Endometrial microvascular endothelial cells (primary cell): ENCODE data around the gene RIPOR3. TPM values are rescaled to one million over a fixed set of nuclear protein-coding genes. Genes with fewer than 3 reads are reported as not detected.
"Not testable (repeated sequence)": the region's sequence is repeated elsewhere in the genome, so short reads cannot be mapped to it uniquely, and the experiment has no call there.

ENCODE experiments used
- in situ Hi-C: cut with HindIII; loops from 2 replicates; pipeline ENCODE4 v1.10.0; 2017; ENCODE audit warnings: low sequenced_read_pairs, low pct_unique_long_range_greater_than_20kb; ENCODE audit errors: inconsistent ontology term
- total RNA-seq: library from RNA; depleted of rRNA; stranded (reverse); fragments of >200 nt; gene quantifications from one replicate; pipeline ENCODE4 v1.2.3, GENCODE V29; 2015; ENCODE audit errors: inconsistent ontology term

Gene RIPOR3
- total RNA-seq, 1 donor from 2014 or later: not detected

DNA sequence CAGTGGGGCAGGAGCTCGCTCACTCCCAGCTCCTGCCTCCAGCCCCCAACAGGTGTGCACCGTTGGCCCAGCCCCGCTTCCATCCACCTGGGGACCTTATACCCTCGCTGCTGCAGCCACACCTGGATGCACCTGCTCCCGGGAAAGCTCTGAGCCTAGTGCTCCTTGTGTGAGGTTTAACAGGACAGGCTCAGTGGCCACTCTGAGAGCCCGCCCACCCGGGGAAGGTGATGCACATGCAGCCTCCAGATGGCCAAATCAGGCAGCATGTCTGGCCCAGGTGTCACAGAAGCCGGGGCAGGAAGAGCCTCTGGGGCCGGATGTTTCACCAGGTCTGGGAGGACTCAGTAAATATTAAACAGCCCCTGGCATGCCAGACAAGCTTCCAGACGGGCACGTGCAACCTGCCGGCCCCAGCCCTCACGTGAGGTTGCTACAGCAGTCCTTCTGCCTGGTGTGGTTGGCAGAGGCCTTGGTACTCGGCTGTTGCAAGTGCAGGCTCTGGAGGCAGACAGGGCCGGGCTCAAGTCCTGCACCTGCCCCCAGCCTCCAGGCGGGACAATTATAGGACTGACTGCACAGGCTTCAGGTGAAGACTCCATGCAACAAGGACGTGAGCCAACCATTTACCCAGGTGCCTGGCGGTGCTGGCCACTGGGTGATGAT is 66.9 kb downstream of the RIPOR3 start:
- in situ Hi-C loops: no loop called here

DNA sequence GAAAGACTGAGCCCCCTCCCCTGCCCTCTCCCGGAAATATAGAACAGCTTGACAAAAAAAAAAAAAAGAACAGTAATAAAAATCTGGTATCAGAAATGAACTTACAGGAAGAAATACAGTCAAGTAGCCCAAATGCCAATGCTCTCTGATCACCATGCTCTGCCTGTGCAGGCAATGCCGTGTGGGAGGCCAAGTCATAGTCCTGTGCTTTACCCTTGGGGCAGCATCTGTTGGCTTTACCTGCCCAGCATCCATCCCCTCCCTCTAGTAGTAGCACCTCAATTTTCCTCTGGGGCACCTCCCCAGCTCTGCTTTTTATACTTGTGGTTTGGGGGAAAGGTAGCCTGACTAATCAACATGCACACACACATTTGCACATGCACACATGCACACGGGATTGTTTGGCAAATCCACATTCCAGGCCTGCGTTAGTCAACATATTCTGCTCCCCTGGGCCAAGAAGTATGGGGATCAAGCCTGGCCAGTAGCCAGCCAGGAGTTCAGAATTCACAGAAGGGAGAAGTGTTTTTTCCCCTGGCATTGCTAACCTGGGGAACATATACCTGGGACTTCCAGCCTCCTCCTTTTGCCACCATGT is 70.2 kb downstream of the RIPOR3 start:
- in situ Hi-C loops: no loop called here

DNA sequence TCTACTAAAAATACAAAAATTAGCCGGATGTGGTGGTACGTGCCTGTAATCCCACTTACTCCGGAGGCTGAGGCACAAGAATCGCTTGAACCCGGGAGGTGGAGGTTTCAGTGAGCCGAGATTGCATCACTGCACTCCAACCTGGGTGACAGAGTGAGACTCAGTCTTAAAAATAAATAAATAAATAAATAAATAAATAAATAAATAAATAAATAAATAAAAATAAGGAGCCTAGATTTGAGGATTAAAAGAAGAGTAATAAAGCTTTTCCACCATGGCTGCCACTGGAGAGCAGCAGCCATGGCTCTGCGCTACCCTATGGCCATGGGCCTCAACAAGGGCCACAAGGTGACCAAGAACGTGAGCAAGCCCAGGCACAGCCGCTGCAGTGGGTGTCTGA is 70.9 kb downstream of the RIPOR3 start:
- in situ Hi-C loops: not testable (repeated sequence)

DNA sequence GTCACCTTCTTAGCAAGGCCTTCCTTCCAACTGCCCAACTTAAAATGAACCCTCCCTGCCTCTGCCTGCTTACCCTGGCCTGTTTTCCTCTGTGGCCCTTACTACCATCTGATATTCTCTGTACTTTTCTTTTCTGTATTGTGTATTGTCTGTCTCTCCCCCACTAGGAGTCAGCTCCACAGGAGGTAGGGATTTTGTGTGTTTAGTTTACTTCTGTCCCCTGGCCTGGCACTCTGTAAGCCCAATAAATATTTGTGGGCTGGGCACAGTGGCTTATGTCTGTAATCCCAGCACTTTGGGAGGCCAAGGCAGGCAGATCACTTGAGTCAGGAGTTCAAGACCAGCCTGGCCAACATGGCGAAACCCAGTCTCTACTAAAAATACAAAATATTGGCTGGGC is 72.8 kb downstream of the RIPOR3 start:
- in situ Hi-C loops: no loop called here

DNA sequence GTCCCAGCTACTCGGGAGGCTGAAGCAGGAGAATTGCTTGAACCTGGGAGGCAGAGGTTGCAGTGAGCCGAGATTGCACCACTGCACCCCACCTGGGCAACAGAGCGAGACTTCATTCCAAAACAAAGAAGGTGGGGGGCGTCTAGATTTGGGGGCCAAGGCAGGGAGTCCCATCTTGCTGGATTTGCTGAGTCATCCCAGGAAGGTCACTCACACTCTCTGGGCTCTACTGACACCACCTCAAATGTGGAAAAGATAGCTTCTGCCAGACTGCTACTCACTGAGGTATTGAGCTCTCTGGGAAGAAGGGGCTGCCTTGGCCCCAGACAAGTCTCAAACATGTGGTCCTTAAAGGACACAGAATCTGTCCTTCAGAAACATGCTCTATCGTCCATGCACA is 74.3 kb downstream of the RIPOR3 start:
- in situ Hi-C loops: no loop called here

DNA sequence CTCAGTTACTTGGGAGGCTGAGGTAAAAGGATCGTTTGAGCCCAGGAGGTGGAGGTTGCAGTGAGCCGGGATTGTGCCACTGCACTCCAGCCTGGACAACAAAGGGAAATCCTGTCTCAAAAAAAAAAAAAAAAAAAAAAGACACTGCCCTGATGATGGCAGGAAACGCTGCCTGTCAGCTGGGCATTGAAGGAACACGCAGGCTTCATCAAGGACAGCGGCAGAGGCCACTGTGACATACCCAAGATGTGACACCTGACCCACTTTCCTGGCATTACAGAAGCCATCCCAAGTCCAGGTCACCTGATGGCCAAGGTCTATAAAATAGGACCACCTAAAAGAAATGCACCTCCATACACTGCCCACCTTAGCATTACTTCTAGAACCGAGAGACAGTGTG is 75.9 kb downstream of the RIPOR3 start:
- in situ Hi-C loops: no loop called here

DNA sequence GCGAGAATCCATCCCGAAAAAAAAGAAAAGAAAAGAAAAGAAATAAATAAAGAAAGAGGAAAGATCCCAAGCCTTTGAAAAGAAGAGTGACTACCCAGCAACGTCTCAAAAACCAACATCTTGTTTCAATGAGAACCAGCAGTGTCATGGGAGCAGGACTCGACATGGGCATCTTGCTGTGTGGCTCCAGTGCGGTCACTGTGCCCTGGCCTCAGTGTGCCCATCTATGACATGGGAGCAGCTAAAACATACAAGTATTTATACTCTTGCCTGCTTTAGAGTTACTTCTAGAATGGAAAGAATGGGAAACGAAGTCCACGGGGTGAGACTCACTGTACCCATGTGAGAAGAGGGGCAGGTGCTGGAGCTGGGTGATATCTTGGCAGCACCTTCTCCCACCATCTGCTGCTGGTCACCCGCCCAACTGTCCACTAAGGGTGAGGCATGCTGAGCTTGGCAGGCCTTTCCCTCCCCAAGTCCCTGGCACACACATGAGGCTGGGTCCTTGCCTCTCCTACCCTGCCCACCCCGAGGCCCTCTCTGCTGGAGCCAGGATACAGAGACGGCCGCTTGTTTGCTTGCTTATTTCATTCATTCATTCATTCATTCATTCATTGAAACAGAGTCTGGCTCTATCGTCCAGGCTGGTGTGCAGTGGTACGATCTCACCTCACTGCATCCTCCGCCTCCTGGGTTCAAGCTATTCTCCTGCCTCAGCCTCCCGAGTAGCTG is 77.7 kb downstream of the RIPOR3 start:
- in situ Hi-C loops: no loop called here

DNA sequence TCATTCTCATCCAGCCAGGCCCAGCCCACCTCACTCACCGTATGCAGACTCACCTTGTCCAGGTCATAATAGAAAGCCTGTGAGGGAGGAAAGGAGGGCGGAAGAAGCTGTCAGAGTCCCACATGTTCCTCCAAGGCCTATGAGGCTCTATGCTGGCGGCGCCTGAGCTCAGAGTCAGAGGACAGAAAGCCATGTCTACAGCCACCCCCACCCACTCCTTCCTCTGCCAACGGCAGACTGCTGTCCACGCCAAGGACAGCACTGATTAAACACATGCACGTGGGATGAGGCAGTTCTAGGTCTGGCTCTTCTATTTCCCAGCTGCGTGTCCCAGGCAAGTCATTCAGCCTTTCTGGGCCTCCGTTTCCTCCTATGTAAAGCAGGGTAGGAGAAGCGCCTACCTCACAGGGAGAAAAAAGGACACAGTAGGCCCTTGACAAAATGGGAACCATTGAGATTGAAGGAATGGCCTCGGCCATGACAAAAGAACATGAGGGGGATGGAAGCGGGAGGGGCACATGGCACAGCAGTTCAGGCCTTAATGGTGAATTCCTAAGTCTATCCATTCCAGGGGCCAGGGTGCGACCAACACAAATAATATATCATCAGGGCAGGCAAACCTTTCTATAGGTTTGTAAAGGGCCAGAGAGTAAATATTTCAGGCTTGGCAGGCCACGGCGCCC is 80.1 kb downstream of the RIPOR3 start:
- in situ Hi-C loops: no loop called here

DNA sequence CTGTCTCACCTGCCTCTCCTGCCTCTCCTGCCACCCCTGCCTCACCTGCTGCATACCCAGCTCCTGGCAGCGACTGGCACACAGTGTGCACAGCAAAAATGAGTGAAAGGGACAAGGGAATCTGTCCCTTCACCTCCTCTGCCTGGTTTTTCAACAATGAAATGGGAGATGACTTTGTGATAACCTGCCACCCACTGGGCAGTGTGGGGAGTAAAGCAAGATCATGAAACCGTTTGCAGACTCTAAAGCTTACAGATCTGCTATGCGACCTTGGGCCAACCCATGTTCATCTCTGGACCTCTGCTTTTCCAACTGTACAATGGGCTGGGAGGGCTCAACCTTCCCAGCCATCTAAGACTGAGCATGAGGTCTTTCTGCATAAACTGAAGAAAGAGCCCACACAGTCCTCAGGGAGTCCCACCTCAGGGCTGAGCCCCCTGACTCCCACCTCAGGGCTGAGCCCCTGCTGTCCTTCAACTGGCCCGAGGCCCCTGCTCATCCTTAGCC is 81.1 kb downstream of the RIPOR3 start:
- in situ Hi-C loops: no loop called here

DNA sequence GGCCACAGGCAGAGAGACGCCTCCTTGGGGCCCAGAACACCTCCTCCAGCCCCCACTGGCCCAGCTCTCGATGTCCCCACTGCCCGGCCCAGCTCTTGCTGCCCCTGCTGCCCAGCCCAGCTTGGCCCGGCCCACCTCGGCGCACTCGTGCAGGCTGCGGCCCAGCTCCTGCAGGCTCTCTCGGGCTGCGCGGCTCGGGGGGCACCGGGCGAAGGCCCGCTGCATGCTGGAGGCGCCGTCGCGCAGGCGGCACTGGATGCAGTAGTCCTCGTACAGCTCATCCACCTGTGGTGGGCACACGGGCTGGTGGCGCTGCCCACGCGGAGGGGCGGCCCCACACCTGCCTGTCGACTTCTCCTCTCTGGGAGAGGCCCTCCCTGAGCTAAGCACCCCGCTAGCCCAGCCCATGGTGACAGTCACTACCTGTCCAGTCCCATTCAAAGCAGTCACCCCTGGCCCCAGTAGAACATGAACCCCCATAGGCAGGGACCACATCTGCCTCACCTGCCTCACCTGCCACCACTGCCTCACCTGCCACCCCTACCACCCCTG is 81.8 kb downstream of the RIPOR3 start:
- in situ Hi-C loops: no loop called here

DNA sequence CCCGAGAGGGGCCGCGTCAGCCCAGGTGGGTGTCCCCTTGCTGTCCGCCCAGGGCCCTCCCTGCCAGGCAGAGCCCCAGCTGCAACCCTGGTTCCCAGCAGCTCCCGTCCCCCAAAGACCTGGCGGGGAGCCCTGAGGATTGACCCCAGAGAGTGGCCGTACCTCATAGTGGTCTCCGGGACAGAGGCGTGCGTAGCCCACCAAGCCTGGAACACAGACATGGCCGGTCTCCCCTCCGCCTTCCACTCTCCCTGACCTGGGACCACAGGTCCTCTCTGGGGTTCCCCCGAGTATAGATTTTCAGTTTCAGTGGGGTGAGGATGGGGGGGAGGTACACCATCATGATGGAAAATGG is 82.6 kb downstream of the RIPOR3 start:
- in situ Hi-C loops: no loop called here

DNA sequence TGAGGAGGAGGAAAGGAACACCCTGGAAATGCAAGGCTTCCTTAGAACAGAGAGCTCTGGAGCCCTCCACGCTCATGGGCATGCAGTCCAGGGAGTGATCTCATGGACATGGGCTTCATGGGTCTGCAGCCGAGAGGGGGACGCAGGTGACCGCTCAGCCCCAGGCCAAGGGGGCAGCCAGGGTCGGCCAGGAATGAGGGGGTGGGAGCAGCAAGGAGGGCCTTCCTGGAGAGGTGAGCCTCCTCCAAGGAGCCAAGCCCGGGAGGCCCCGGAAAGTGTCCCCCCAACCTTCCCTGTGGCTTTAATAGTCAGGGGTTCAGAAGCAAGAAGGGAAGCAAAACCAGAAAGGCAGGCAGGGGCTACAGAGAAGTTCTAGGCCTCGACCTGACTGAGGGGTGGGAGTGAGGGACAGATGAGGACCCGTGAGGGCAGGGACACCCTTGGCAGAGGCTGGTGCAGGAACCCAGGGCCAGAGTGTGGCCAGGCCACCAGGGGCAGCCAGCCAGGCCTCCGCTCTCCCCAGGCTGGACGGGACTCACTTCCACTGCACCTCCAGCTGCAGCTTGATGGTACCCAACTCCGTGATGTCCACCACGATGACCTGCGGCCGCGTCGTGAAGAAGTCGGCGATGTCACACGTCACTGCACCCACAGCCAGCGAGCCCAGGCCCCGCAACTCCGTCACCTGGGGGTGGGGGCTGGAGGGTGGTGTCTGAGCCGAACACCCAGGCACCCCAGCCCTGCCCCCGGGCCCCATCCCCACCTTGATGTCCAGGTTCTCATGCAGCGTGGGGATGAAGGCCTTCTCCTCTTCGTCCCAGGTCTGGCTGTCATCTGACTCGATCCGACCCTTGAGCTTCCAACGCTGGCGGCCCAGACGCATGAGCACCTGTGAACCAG is 83.2 kb downstream of the RIPOR3 start:
- in situ Hi-C loops: no loop called here

DNA sequence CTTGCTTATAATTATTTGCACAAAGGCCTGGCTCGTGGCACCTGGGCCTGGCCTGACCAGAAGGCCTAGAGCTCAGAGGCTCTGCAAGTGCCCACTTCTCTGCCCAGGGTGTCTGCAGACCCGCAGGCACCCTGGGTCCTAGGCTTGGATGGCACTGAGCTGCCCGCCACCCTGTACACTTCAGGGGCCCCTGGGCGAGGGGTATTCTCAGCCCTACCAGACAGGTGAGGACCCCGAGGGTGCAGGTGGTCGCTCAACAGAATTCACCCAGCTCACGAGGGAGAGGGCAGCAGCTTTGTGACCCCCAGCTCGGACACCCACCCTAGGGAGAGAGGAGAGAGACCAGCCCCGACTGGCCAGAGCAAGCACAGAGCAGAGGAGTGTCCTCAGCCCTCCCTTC is 83.9 kb downstream of the RIPOR3 start:
- in situ Hi-C loops: no loop called here

DNA sequence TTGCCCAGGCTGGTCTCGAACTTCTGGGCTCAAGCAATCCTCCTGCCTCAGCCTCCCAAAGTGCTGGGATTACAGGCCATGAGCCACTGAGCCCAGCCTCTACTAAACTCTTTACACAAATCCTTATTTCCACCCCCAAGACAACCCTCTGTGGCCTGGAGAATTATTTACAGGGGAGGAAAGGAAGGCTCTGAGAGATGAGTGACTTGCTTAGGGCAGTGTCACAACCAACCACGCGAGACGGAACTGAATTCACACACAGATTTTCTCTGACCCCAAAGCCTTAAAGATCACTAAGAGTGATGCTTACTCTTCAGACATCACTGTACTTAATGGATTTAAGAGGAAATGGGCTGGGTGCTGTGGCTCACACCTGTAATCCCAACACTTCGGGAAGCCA is 86.2 kb downstream of the RIPOR3 start:
- in situ Hi-C loops: no loop called here

DNA sequence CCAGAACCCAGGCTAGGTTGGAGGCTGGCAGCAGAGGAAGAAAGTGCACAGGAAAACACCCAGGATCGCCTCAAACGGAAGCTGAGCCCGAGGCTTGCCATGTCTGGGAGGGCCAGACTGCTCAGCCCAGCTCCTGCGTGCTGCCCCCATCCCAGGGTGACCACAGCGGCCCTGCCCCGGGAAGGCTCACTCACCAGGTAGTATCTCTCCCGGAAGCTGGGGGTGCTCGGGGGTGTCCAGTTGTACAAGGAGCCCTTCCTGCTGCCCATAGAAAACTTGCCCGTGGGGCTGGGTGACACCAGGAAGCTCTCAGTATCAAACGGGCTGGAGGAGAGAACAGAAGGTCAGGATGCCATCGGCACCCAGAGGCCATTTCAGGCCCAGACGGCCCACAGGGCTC is 86.9 kb downstream of the RIPOR3 start:
- in situ Hi-C loops: no loop called here

DNA sequence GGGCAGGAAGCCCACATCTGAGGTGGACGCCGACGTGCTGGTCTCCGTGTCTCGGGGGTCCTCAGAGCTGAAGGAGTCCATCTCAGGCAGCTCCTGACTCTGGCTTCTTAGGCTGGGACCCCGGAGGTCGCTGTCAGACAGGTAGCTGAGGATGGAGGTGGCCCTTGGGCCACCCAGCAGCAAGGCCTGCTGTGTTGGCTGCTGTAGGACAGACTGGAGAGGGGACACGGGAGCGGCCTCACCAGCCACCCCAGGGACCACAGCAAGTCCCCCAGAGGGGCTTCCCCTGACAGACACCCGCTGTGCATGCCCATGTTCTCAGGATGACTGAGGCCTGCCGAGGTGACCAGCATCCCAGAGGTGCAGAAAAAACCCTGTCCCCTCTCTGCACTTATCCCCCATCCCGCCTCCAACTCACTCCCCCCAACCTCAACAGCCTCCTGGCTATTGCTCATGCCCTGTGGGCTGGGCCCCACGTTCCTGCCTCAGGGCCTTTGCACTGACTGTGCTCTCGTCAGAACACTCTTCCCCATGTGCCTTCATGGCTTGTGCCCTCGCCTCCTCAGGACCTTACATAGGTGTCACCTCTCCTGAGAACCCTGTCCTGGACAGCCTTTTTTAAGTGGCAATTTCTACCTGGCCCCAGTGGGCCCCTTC is 88.8 kb downstream of the RIPOR3 start:
- in situ Hi-C loops: no loop called here

DNA sequence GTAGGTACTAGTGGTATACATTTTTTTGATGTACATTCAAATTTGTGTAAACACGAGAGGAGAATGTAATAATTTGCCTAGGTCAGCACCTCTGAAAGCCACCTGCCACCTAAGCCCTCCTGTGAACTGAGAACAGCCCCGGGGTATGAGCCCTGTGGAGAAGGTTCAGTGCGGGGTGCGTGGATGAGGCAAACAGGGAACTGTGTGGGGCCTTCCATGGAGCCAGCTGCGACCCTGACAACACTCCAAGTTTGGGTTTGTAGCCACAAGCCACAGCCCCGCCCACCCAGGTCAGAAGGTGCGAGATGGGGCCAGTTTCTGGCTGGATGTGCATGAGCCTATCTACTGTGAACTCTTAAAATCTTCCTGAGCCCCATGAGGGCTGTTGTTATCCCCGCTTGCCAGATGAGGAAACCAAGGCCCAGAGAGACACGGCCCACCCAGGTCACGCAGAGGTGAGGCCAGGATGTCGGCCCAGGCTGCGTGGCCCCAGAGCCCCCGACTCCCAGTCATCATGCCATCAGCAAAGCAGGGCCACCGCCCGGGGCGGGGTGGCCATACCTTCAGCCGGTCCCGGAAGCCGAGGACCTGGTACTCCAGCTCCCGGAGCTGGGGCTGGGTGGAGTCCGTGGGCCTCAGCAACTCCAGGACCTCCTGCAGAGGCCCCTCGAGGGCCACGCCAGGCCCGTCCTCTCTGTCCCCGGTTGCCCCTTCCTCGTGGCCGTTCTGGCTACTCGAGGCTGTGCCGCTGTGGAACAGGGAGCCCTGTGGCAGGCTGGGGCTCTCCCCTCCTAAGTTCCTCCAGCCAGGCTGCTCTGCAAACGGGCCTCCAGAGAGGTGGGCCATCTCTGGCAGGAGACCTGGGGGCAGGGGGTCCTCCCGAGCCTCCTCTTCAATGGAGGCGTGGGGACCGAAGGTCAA is 89.6 kb downstream of the RIPOR3 start:
- in situ Hi-C loops: no loop called here
